WTC11 (cell line): Measurements from ENCODE around the gene OSCAR. TPM values are rescaled to one million over a fixed set of nuclear protein-coding genes. Genes with fewer than 3 reads are reported as not detected.

Source experiments
- ATAC-seq: fragments of 200-7000 bp; cut with Tn5 transposase; 2 replicates; pipeline ENCODE4 v1.10.0; 2021; ENCODE audit warnings: mild to moderate bottlenecking, moderate library complexity
- CTCF ChIA-PET: fragments of 300-600 bp; sonication (Branson Sonifier 250); formaldehyde crosslinking; loops from one replicate; lab custom pipeline; 2021; ENCODE audit warnings: antibody characterized with exemption; lab: Charles Lee
- POLR2A ChIA-PET: fragments of 350-600 bp; sonication (Branson Sonifier 250); formaldehyde crosslinking; loops from one replicate; lab custom pipeline; 2021; ENCODE audit warnings: antibody characterized with exemption; lab: Charles Lee
- DNase-seq: peaks from one replicate; pipeline ENCODE4 v3.0.0; 2021; ENCODE audit warnings: low spot score
- H3K27ac Mint-ChIP-seq: 2 replicates; pipeline ENCODE4 v1.8.0; 2021; ENCODE audit warnings: mixed read lengths
- H3K27me3 Mint-ChIP-seq: 2 replicates; pipeline ENCODE4 v1.8.0; 2021; ENCODE audit warnings: low read depth, mild to moderate bottlenecking, moderate library complexity, mixed read lengths
- H3K36me3 Mint-ChIP-seq: 2 replicates; pipeline ENCODE4 v1.8.0; 2021; ENCODE audit warnings: mixed read lengths
- H3K4me1 Mint-ChIP-seq: 2 replicates; pipeline ENCODE4 v1.8.0; 2022; ENCODE audit warnings: mixed read lengths
- H3K4me3 Mint-ChIP-seq: 2 replicates; pipeline ENCODE4 v1.8.0; 2021; ENCODE audit warnings: mild to moderate bottlenecking, moderate library complexity, mixed read lengths
- H3K9me3 Mint-ChIP-seq: 2 replicates; pipeline ENCODE4 v1.8.0; 2021; ENCODE audit warnings: mixed read lengths
- ARID4B ChIP-seq: sonication (generic); formaldehyde crosslinking; IDR thresholded peaks from 2 replicates; pipeline ENCODE4 v1.8.0; 2023; ENCODE audit warnings: missing genetic modification reagents, mild to moderate bottlenecking, borderline replicate concordance
- ATF1 ChIP-seq: sonication (generic); formaldehyde crosslinking; IDR thresholded peaks from 2 replicates; pipeline ENCODE4 v1.8.1; 2023; ENCODE audit warnings: mild to moderate bottlenecking, moderate library complexity, missing genetic modification reagents
- FOXK1 ChIP-seq: sonication (generic); formaldehyde crosslinking; IDR thresholded peaks from 2 replicates; pipeline ENCODE4 v1.8.0; 2022; ENCODE audit warnings: mild to moderate bottlenecking, moderate library complexity, missing genetic modification reagents
- GRHL2 ChIP-seq: fragments of 250-450 bp; sonication (Bioruptor Pico); IDR thresholded peaks from 2 replicates; pipeline ENCODE4 v1.8.0; 2022; ENCODE audit warnings: mild to moderate bottlenecking, moderate library complexity; ENCODE audit not compliant: insufficient replicate concordance, severe bottlenecking
- NR1H2 ChIP-seq: sonication (generic); formaldehyde crosslinking; IDR thresholded peaks from 2 replicates; pipeline ENCODE4 v1.9.0; 2021; ENCODE audit warnings: mild to moderate bottlenecking, moderate library complexity, missing genetic modification reagents
- SMAD3 ChIP-seq: sonication (generic); formaldehyde crosslinking; IDR thresholded peaks from 2 replicates; pipeline ENCODE4 v1.8.0; 2022; ENCODE audit warnings: missing genetic modification reagents, mild to moderate bottlenecking, borderline replicate concordance
- USF2 ChIP-seq: sonication (generic); formaldehyde crosslinking; IDR thresholded peaks from 2 replicates; pipeline ENCODE4 v1.8.1; 2023; ENCODE audit warnings: mild to moderate bottlenecking, missing genetic modification reagents, moderate library complexity
- ZNF138 ChIP-seq: sonication (generic); formaldehyde crosslinking; conservative IDR thresholded peaks from 2 replicates; pipeline ENCODE4 v1.8.1; 2022; ENCODE audit warnings: mild to moderate bottlenecking, moderate library complexity, missing genetic modification reagents
- ZNF263 ChIP-seq: sonication (generic); formaldehyde crosslinking; IDR thresholded peaks from 2 replicates; pipeline ENCODE4 v1.8.1; 2022; ENCODE audit warnings: low read depth, mild to moderate bottlenecking, moderate library complexity, missing genetic modification reagents
- total RNA-seq: library from RNA; stranded (reverse); gene quantifications from 3 replicates; pipeline ENCODE4 v1.2.3, GENCODE V29; 2021
- TF ChIP-seq, protein P1 (sequence below): fragments of 250-450 bp; sonication (Bioruptor Pico); IDR thresholded peaks from 2 replicates; pipeline ENCODE4 v2.1.2; 2022; ENCODE audit warnings: mild to moderate bottlenecking, moderate library complexity
- TF ChIP-seq, protein P2 (sequence below): fragments of 250-450 bp; sonication (Bioruptor Pico); IDR thresholded peaks from 2 replicates; pipeline ENCODE4 v1.9.0; 2021; ENCODE audit warnings: mild to moderate bottlenecking
- TF ChIP-seq, protein P3 (sequence below): sonication (generic); formaldehyde crosslinking; IDR thresholded peaks from 2 replicates; pipeline ENCODE4 v1.8.1; 2022; ENCODE audit warnings: mild to moderate bottlenecking, missing genetic modification reagents, moderate library complexity, borderline replicate concordance
- TF ChIP-seq, protein P4 (sequence below): sonication (generic); formaldehyde crosslinking; IDR thresholded peaks from 2 replicates; pipeline ENCODE4 v1.8.1; 2023; ENCODE audit warnings: mild to moderate bottlenecking, missing genetic modification reagents, moderate library complexity

The OSCAR gene
- total RNA-seq, 1 experiment from 2014 or later: 2.3 TPM

DNA sequence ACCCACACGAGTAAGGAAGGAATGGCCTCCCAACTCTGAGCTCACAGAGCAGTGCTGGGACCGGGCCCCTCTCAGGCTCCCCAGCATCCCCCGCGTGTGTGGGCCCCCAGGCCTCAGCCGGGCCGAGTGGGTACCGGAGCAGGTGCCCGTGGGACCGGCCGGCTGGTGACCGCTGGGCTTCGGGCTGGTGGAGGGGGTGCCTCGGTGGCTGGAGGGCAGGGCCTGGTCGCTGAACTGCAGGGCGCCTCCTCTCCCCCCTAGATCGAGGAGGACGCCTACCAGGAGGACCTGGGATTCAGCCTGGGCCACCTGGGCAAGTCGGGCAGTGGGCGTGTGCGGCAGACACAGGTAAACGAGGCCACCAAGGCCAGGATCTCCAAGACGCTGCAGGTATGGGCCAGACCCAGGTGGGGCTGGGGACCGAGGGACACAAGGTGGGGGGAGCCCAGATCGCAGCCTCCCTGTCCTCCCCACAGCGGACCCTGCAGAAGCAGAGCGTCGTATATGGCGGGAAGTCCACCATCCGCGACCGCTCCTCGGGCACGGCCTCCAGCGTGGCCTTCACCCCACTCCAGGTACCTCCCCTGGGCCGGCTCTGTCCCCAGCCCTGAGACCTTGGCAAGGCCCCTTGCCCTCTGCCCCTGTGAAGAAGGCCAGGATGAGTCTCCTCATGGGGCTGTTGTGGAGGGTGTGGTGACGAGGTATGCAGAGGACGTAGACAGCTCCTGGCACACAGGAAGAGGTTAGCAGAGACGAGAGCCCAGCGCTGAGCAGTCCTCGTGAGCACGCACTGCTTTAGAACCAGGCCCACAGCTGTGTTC lies 28.4 kb upstream of the OSCAR start:
- Mint-ChIP-seq H3K4me3 (no peak overlapping the region), H3K27me3 (no peaks in the 10 kb centered on the region)
- CTCF ChIA-PET: no interaction called here
- TF ChIP-seq, protein P1, sequence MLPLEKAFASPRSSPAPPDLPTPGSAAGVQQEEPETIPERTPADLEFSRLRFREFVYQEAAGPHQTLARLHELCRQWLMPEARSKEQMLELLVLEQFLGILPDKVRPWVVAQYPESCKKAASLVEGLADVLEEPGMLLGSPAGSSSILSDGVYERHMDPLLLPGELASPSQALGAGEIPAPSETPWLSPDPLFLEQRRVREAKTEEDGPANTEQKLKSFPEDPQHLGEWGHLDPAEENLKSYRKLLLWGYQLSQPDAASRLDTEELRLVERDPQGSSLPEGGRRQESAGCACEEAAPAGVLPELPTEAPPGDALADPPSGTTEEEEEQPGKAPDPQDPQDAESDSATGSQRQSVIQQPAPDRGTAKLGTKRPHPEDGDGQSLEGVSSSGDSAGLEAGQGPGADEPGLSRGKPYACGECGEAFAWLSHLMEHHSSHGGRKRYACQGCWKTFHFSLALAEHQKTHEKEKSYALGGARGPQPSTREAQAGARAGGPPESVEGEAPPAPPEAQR: no peak
- TF ChIP-seq NR1H2 (CRISPR knock-in tag) (no peak), ARID4B (CRISPR knock-in tag) (no peak), GRHL2 (no peak), ZNF263 (CRISPR knock-in tag) (no peak), FOXK1 (CRISPR knock-in tag) (no peak), USF2 (CRISPR knock-in tag) (no peak), ATF1 (CRISPR knock-in tag) (no peak), SMAD3 (CRISPR knock-in tag) (no peak), ZNF138 (CRISPR knock-in tag) (no peak)
- TF ChIP-seq, protein P2, sequence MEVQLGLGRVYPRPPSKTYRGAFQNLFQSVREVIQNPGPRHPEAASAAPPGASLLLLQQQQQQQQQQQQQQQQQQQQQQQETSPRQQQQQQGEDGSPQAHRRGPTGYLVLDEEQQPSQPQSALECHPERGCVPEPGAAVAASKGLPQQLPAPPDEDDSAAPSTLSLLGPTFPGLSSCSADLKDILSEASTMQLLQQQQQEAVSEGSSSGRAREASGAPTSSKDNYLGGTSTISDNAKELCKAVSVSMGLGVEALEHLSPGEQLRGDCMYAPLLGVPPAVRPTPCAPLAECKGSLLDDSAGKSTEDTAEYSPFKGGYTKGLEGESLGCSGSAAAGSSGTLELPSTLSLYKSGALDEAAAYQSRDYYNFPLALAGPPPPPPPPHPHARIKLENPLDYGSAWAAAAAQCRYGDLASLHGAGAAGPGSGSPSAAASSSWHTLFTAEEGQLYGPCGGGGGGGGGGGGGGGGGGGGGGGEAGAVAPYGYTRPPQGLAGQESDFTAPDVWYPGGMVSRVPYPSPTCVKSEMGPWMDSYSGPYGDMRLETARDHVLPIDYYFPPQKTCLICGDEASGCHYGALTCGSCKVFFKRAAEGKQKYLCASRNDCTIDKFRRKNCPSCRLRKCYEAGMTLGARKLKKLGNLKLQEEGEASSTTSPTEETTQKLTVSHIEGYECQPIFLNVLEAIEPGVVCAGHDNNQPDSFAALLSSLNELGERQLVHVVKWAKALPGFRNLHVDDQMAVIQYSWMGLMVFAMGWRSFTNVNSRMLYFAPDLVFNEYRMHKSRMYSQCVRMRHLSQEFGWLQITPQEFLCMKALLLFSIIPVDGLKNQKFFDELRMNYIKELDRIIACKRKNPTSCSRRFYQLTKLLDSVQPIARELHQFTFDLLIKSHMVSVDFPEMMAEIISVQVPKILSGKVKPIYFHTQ (CRISPR knock-in tag): no peak
- TF ChIP-seq, protein P3, sequence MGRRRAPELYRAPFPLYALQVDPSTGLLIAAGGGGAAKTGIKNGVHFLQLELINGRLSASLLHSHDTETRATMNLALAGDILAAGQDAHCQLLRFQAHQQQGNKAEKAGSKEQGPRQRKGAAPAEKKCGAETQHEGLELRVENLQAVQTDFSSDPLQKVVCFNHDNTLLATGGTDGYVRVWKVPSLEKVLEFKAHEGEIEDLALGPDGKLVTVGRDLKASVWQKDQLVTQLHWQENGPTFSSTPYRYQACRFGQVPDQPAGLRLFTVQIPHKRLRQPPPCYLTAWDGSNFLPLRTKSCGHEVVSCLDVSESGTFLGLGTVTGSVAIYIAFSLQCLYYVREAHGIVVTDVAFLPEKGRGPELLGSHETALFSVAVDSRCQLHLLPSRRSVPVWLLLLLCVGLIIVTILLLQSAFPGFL (CRISPR knock-in tag): no peak
- TF ChIP-seq, protein P4, sequence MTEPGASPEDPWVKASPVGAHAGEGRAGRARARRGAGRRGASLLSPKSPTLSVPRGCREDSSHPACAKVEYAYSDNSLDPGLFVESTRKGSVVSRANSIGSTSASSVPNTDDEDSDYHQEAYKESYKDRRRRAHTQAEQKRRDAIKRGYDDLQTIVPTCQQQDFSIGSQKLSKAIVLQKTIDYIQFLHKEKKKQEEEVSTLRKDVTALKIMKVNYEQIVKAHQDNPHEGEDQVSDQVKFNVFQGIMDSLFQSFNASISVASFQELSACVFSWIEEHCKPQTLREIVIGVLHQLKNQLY (CRISPR knock-in tag): no peak
- TF ChIP-seq, all 79 proteins: peak for 0
- Mint-ChIP-seq H3K36me3 (peaks cover 46% of the 10 kb centered on the region), H3K27ac (no peak overlapping the region), H3K9me3 (no peaks in the 10 kb centered on the region), H3K4me1 (no peaks in the 10 kb centered on the region)
- no peak for DNase-seq
- POLR2A ChIA-PET: no interaction called here
- ATAC-seq: no peak
